HG02870 (cell line): ENCODE data around the gene SPACDR.

ENCODE experiments used
- ATAC-seq: cut with Tn5 transposase; IDR thresholded peaks from one replicate; pipeline ENCODE4 v1.9.1; 2021; ENCODE audit warnings: mild to moderate bottlenecking, moderate library complexity; ENCODE audit not compliant: unreplicated experiment

Gene SPACDR

GRCh38 chr7:100437150-100438100 lies 26.6 kb downstream of the SPACDR start:
- ATAC-seq = no peak

- peak; percentile 17 for ATAC-seq
These were observed 28.4 kb downstream of the SPACDR start for GRCh38 chr7:100435401-100436304.

- no peak for ATAC-seq
These were observed 29.5 kb downstream of the SPACDR start for GRCh38 chr7:100434297-100435144.

- no peak for ATAC-seq
These were observed 30.3 kb downstream of the SPACDR start for GRCh38 chr7:100433592-100434296.

- ATAC-seq = no peak
These were observed 30.8 kb downstream of the SPACDR start for GRCh38 chr7:100433276-100433591.

- no peak for ATAC-seq
These were observed 31.3 kb downstream of the SPACDR start for GRCh38 chr7:100432621-100433275.

GRCh38 chr7:100432053-100432452 lies 32.0 kb downstream of the SPACDR start:
- no peak for ATAC-seq

DNA sequence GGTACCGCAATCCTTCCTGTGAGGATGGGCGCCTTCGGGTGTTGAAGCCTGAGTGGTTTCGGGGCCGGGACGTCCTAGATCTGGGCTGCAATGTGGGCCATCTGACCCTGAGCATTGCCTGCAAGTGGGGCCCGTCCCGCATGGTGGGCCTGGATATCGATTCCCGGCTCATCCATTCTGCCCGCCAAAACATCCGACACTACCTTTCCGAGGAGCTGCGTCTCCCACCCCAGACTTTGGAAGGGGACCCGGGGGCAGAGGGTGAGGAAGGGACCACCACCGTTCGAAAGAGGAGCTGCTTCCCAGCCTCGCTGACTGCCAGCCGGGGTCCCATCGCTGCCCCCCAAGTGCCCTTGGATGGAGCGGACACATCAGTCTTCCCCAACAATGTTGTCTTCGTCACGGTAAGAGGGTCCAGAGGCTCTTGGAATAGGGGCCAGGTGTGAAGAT lies 32.7 kb downstream of the SPACDR start:
- ATAC-seq = no peak

GRCh38 chr7:100430493-100431285 lies 33.4 kb downstream of the SPACDR start:
- ATAC-seq = no peak

DNA sequence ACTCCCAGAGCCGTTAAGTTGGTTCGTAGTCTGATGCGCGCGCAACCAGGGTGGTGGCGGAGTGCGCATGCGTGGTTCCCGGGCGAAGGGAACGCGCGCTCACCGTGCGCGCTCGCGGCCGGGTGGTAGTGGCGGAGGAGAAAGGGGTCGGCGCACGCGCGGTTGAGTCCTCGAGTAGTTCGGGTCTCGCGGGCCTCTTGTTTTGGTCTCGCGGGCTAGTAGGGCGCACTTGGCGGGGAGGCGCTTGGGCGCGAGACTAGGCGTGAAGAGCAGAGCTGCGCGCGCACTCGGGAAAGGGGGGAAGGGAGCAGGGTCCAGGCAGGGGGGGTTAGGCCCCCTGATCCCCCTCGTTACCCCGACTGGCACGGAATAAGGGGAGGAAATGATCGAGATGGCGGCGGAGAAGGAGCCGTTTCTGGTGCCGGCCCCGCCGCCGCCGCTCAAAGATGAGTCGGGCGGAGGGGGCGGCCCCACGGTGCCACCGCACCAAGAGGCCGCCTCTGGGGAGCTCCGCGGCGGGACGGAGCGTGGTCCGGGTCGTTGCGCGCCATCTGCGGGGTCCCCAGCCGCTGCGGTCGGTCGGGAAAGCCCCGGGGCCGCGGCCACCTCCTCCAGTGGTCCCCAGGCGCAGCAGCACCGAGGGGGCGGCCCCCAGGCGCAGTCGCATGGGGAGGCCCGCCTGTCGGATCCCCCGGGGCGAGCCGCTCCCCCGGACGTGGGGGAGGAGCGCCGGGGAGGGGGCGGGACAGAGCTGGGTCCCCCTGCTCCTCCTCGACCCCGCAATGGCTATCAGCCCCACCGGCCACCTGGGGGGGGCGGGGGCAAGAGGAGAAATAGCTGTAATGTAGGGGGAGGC lies 34.2 kb downstream of the SPACDR start, which contains the start of gene MEPCE:
Gene MEPCE, plus strand, starts transcription at position 195 of the 856 bp plus-strand sequence. Its CDS starts 188 bp downstream, at position 383.
- ATAC-seq = peak; percentile 30

- ATAC-seq = peak; percentile 38
These were observed 35.0 kb downstream of the SPACDR start for GRCh38 chr7:100428967-100429636.

GRCh38 chr7:100428199-100428966 lies 35.7 kb downstream of the SPACDR start, which contains the start of gene ZCWPW1:
ZCWPW1 (minus strand) TSS chr7:100428703; CDS start chr7:100420649, 8,054 bp downstream.
- ATAC-seq = peak; percentile 37

DNA sequence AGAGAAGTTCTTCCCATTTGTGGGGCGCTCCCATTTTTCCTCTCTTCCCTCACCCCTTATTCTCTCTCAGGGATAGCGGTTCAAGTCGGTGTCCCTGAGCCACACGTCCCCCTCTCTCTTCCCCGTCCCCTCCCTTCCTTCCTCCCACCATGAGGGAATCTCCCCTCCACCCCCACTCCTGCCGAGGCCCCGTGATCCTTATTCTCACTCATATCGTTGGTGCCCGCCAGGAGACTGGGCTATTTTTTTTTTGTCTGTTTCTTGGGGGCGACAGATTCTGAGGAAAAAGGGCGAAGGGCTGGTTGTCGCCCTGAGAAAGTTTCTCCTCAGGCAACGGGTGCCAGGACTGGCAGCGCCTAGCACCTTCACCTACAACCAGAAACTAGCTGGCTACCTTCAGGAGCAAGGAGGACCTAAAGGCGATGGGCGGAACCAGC lies 36.3 kb downstream of the SPACDR start:
- ATAC-seq = no peak

- no peak for ATAC-seq
These were observed 37.5 kb downstream of the SPACDR start for GRCh38 chr7:100426516-100426915.

DNA sequence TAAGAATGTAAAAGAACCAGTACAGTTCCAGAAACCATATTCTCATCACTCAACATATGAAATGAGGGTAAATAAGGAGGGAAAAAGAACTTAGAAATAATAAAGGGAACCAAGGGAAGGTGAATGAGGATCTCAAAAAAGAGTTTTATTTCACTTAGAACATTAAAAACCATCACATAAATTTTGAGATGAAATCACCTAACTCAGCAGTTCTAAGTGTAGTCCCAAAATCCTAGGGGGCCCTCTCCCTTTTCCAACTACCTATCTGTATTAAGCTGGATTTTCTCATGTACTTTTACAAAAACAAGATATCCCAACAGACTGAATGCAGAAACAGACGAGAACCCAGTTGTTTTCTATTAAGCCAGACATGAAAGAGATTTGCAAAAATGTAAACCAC lies 38.7 kb downstream of the SPACDR start:
- no peak for ATAC-seq

GRCh38 chr7:100423315-100423714 lies 40.7 kb downstream of the SPACDR start:
- no peak for ATAC-seq
